GM19193 (cell line): Measurements from ENCODE around the gene ATP2A1.

ENCODE experiments used
- POLR2A ChIP-seq: IDR thresholded peaks from 4 replicates; pipeline ENCODE4 v1.6.1; 2011; ENCODE audit not compliant: insufficient read depth, insufficient read length; ENCODE audit errors: extremely low read depth

Gene ATP2A1

DNA sequence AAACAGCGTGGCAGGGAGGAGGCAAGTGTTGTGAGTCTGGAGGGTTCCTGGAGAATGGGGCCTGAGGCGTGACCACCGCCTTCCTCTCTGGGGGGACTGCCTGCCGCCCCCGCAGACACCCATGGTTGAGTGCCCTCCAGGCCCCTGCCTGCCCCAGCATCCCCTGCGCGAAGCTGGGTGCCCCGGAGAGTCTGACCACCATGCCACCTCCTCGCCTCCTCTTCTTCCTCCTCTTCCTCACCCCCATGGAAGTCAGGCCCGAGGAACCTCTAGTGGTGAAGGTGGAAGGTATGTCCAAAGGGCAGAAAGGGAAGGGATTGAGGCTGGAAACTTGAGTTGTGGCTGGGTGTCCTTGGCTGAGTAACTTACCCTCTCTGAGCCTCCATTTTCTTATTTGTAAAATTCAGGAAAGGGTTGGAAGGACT lies 53.5 kb downstream of the ATP2A1 start, which contains the start of gene CD19:
Gene CD19 (plus strand): TSS at position 171 of the 425 bp plus-strand sequence. CDS start 30 bp downstream, at position 201.
- peak; percentile 61 for TF ChIP-seq POLR2A

DNA sequence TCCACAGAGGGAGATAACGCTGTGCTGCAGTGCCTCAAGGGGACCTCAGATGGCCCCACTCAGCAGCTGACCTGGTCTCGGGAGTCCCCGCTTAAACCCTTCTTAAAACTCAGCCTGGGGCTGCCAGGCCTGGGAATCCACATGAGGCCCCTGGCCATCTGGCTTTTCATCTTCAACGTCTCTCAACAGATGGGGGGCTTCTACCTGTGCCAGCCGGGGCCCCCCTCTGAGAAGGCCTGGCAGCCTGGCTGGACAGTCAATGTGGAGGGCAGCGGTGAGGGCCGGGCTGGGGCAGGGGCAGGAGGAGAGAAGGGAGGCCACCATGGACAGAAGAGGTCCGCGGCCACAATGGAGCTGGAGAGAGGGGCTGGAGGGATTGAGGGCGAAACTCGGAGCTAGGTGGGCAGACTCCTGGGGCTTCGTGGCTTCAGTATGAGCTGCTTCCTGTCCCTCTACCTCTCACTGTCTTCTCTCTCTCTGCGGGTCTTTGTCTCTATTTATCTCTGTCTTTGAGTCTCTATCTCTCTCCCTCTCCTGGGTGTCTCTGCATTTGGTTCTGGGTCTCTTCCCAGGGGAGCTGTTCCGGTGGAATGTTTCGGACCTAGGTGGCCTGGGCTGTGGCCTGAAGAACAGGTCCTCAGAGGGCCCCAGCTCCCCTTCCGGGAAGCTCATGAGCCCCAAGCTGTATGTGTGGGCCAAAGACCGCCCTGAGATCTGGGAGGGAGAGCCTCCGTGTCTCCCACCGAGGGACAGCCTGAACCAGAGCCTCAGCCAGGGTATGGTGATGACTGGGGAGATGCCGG lies 54.3 kb downstream of the ATP2A1 start:
- peak; percentile 20 for TF ChIP-seq POLR2A

DNA sequence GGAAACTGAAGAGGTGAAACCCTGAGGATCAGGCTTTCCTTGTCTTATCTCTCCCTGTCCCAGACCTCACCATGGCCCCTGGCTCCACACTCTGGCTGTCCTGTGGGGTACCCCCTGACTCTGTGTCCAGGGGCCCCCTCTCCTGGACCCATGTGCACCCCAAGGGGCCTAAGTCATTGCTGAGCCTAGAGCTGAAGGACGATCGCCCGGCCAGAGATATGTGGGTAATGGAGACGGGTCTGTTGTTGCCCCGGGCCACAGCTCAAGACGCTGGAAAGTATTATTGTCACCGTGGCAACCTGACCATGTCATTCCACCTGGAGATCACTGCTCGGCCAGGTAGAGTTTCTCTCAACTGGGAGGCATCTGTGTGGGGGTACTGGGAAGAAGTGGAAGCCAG lies 54.9 kb downstream of the ATP2A1 start:
- no peak for TF ChIP-seq POLR2A

DNA sequence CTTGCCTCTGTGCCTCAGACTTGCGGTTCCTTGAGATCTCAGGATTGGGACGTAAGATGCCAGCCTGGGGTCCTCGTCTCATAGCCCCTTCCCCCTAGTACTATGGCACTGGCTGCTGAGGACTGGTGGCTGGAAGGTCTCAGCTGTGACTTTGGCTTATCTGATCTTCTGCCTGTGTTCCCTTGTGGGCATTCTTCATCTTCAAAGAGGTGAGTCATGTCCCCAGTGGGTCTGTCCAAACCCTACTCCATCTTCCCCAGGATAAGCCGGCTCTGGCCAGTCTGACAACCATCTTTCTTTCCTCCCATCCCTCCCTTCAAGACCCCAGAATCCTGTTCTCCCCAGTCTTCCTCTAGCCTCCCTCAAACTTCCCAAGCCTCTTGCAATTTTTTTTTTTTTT lies 57.1 kb downstream of the ATP2A1 start:
- TF ChIP-seq POLR2A: no peak

DNA sequence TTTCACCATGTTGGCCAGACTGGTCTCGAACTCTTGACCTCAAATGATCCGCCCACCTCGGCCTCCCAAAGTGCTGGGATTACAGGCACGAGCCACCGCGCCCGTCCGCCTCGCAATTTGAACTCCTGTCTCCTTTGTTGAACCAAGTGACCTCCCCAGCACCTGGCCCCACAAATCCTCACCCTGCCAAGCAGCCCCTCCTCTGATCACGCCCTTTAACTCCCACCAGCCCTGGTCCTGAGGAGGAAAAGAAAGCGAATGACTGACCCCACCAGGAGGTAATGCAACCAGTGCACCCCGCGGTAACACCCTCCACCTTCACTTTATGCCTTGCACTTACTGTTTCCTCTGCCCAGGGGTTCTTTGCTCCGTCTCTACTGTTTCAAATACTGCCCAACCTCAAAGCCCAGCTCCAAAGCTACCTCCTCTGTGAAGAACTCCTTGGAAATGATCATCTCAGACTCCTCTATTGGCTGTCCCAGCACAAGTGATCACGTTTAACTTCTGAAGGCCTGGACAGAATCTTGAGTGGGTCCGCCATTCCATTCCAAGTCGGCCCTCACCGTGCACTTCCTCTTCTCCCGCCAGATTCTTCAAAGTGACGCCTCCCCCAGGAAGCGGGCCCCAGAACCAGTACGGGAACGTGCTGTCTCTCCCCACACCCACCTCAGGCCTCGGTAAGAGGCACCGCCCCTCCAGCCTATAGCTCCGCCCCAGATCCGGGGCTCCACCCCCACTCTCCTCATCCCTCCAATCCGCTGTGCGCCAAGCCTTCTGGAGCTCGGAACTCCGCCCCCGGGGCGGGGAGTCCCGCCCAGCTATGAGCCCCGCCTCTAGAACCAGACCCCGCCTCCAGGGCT lies 57.9 kb downstream of the ATP2A1 start:
- no peak for TF ChIP-seq POLR2A

DNA sequence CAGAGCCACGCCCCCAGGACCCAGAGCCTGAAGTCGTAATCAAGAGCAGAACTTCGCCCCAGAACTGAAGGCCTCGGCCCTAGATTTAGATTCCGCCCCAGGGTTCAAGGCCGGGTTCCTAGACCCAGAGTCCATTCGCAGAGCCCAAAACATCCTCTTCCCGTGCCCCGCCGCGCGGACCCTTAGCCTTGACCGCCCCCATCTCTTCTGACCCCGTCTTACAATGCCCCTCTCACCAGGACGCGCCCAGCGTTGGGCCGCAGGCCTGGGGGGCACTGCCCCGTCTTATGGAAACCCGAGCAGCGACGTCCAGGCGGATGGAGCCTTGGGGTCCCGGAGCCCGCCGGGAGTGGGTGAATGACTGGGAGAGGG lies 58.5 kb downstream of the ATP2A1 start:
- no peak for TF ChIP-seq POLR2A

DNA sequence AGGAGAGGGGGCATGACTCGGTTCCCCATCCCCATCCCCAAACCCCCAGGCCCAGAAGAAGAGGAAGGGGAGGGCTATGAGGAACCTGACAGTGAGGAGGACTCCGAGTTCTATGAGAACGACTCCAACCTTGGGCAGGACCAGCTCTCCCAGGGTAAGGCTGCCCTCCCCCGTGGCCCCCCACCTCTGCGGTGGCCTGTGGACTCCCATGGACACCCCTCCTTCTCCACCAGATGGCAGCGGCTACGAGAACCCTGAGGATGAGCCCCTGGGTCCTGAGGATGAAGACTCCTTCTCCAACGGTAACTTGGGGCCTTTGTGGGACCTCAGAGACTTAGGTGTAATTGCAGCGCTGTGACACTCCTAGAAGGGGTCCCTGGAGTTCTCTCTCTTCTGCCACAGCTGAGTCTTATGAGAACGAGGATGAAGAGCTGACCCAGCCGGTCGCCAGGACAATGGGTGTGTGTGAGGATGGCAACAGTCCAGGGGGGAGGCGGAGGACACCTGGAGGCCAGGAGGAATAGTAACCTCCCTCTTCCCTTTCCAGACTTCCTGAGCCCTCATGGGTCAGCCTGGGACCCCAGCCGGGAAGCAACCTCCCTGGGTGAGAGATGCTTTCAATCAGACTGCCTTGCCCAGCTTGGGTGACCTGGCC lies 59.1 kb downstream of the ATP2A1 start:
- no peak for TF ChIP-seq POLR2A

DNA sequence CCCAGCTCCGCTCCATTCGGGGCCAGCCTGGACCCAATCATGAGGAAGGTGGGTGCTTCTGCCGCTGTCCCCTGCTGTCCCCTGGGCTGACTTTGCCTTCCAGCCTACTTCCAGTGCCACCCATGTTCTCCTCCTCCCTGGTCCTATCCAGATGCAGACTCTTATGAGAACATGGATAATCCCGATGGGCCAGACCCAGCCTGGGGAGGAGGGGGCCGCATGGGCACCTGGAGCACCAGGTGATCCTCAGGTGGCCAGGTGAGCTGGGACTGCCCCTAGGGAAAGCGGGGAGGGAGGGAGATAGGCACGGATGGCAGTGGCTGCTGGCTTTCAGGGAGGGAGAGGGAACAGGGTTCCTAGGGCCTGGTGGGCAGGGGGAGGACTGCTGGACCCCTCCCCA lies 60.4 kb downstream of the ATP2A1 start:
- no peak for TF ChIP-seq POLR2A

DNA sequence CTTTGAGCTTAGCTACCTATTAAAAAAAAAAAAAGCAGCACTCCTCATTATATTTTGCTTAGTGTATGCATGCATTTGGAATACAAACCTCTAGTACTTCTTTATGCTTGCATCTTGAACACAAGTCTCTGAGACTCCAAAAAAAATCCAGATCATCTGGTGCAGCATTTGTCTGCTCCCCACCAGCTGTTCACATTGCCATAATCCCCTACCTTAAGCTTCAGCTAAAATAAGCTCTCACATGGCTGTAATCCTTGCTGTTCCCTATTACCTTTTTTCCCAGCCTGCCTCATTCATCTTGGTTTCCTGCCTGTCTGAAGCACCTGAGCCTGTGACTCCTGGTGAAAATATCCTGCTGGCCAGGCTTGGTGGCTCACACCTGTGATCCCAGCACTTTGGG lies 65.0 kb downstream of the ATP2A1 start:
- TF ChIP-seq POLR2A: no peak

DNA sequence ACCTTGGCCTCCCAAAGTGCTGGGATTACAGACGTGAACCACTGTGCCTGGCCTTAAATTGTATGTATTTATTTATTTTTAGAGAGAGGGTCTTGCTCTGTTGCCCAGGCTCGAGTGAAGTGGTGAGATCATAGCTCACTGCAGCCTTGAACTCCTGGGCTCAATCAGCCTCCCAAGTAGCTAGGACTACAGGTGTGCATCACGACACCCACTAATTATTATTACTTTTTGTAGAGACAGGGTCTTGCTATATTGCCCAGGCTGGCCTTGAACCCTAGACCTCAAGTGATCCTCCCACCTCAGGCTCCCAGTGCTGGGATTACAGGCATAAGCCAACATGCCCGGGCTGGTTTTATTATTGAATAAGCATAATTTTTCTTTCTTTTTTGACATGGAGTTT lies 68.4 kb downstream of the ATP2A1 start:
- no peak for TF ChIP-seq POLR2A

DNA sequence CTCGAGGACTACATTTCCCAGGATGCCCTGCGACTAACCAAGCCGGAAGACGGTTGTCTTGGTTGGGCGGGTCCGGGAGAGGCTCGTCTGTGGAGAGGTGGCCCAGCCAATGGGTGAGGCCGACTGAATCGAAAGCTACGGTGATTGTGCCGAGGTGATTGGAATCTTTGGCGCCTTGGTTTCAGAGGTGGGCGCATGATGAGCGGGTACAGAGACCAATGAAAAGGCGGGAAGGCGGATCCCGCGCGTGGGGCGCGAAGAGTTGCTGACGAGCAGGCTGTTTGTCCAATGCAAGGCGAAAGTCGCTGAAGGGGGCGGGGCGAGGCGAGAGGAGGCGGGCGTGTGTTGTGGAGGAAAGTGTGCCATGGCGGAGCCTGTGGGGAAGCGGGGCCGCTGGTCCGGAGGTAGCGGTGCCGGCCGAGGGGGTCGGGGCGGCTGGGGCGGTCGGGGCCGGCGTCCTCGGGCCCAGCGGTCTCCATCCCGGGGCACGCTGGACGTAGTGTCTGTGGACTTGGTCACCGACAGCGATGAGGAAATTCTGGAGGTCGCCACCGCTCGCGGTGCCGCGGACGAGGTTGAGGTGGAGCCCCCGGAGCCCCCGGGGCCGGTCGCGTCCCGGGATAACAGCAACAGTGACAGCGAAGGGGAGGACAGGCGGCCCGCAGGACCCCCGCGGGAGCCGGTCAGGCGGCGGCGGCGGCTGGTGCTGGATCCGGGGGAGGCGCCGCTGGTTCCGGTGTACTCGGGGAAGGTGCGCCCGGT lies 72.5 kb downstream of the ATP2A1 start, which contains the start of gene NFATC2IP:
Gene NFATC2IP (plus strand): TSS at position 290 of the 762 bp plus-strand sequence. CDS start 75 bp downstream, at position 365.
- peak; percentile 83 for TF ChIP-seq POLR2A

DNA sequence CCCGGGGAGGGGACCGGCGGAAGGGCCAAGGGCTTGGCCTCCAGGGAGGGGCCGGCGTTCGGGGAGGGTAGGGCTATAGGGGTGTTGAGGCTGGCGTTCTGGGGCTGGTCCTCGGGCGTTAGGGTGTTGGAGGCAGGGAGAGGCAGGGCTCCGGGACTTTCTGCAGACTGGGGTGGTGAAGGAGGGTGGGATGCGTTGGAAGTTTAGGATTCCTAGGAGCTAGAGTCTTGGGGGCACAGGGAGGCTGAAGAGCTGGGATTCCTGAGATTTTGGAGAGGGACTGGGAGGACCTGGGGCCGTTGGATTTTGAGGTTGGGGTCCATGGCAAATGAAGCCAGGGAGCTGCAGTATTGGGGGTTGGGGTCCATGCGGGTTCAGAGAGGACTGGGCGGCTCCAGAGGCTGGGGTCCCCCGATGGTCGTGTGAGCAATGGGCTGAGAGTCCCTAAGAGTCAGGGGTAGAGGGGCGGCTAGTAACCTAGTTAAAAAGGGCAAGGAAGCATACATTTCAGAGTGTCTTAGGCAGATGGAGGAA lies 73.2 kb downstream of the ATP2A1 start:
- no peak for TF ChIP-seq POLR2A
